Measurements from ENCODE around the gene ANKRD66. TPM values are rescaled to one million over a fixed set of nuclear protein-coding genes. Genes with fewer than 3 reads are reported as not detected.

Gene ANKRD66
- total RNA-seq, 1 experiment from 2014 or later = not detected

DNA sequence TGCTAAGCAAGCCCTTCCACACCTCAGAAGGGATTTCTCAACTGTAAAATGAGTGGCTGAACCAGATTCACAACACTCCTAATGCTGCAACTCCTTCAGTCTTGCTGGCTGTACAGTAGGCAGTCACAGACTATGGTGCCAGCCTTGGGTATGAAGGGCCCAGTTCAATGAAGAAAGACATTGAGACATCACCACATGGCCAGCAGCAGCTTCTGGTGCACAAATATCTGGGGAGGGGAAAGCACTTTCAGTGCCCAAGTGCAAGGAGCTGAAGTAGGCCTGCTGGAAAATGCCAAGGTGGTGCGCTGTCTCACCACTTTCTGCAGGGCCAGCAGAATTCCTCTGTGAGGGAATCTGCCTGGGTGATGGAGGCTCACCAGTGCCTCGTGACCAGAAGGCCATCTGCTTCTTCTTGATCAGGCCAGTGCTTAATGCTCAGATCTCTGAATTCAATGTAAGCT lies 13.4 kb upstream of the ANKRD66 start:
- H3K14ac ChIP-seq (ENCODE audit: insufficient read depth, low read length) = no peak overlapping the region; the same call in 1 of the 2 replicates
- no peak for DNase-seq
- H3K4me1 Mint-ChIP-seq = peaks cover 24 to 31% of the 10 kb centered on the region in 2 experiments
- H2BK5ac ChIP-seq (ENCODE audit: insufficient read length, low read length) = no peak overlapping the region
- H3K9me3 Mint-ChIP-seq = peaks cover 0 to 2% of the 10 kb centered on the region in 2 experiments; a peak in 2 of 5 replicates
- no peak overlapping the region for H2BK12ac ChIP-seq (ENCODE audit: insufficient read length, low read depth, low read length)
- H3K4me2 ChIP-seq (ENCODE audit: insufficient read depth, insufficient read length, low read length) = no peak overlapping the region
- H4K5ac ChIP-seq (ENCODE audit: insufficient read length, low read depth, low read length) = no peak overlapping the region
- TF ChIP-seq, protein P1, sequence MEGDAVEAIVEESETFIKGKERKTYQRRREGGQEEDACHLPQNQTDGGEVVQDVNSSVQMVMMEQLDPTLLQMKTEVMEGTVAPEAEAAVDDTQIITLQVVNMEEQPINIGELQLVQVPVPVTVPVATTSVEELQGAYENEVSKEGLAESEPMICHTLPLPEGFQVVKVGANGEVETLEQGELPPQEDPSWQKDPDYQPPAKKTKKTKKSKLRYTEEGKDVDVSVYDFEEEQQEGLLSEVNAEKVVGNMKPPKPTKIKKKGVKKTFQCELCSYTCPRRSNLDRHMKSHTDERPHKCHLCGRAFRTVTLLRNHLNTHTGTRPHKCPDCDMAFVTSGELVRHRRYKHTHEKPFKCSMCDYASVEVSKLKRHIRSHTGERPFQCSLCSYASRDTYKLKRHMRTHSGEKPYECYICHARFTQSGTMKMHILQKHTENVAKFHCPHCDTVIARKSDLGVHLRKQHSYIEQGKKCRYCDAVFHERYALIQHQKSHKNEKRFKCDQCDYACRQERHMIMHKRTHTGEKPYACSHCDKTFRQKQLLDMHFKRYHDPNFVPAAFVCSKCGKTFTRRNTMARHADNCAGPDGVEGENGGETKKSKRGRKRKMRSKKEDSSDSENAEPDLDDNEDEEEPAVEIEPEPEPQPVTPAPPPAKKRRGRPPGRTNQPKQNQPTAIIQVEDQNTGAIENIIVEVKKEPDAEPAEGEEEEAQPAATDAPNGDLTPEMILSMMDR (conservative IDR thresholded peaks at IDR 0.05) = no peak
- H4K20me1 ChIP-seq (ENCODE audit: control insufficient read depth, insufficient read depth, insufficient read length) = peaks cover 2% of the 10 kb centered on the region
- no peak overlapping the region for H4K91ac ChIP-seq (ENCODE audit: insufficient read length, low read depth, low read length)
- no peak overlapping the region for H3K9ac ChIP-seq (ENCODE audit: extremely low read depth, insufficient read length, low read length)
- peaks cover 6% of the 10 kb centered on the region; the same call in 1 of the 2 replicates for H3K27me3 ChIP-seq (ENCODE audit: insufficient read depth, low read length)
- no peaks in the 10 kb centered on the region for H3K36me3 Mint-ChIP-seq (ENCODE audit: insufficient read depth in 1 of 3, low read depth in 3 of 3)
- no peak overlapping the region for H2BK15ac ChIP-seq (ENCODE audit: low read depth, low read length)
- no peak overlapping the region for H3K18ac ChIP-seq (ENCODE audit: insufficient read length, low read depth, low read length)
- no peak overlapping the region for H4K8ac ChIP-seq (replicated peaks; ENCODE audit: insufficient read length, low read depth, low read length)
- H3K79me1 ChIP-seq (ENCODE audit: insufficient read depth, low read depth, low read length, poor library complexity, severe bottlenecking) = no peaks in the 10 kb centered on the region
- H3K79me2 ChIP-seq (ENCODE audit: insufficient read depth, low read length) = no peaks in the 10 kb centered on the region
- H3K27ac Mint-ChIP-seq = no peak overlapping the region
- H3K27ac ChIP-seq (ENCODE audit: insufficient read length, low read depth, low read length) = no peak overlapping the region
- H2BK120ac ChIP-seq (ENCODE audit: low read depth, low read length, poor library complexity, severe bottlenecking) = no peak overlapping the region
- no peaks in the 10 kb centered on the region for H3K9me3 ChIP-seq (ENCODE audit: control insufficient read depth, low read depth, low read length)
- H3K4me3 Mint-ChIP-seq = peak overlapping the region in 1 of 2 experiments; percentile 94; a peak in 2 of 5 replicates
- no peak overlapping the region for H2AFZ ChIP-seq (ENCODE audit: low read length)
- no peak overlapping the region for H3T11ph ChIP-seq (ENCODE audit: low read length)
- H3K27me3 Mint-ChIP-seq (ENCODE audit: low read depth) = peaks cover 40% of the 10 kb centered on the region
- no peak overlapping the region for H3K56ac ChIP-seq (ENCODE audit: insufficient read length, low read depth, low read length)
- no peaks in the 10 kb centered on the region for H3K4me1 ChIP-seq (ENCODE audit: insufficient read depth, low read length)
- H3K23me2 ChIP-seq (ENCODE audit: insufficient read length, low read depth, low read length, poor library complexity, severe bottlenecking) = peaks cover 11% of the 10 kb centered on the region
- H3K4ac ChIP-seq (ENCODE audit: low read depth, low read length) = no peak overlapping the region
- H2AK5ac ChIP-seq (ENCODE audit: insufficient read length, low read length) = no peak overlapping the region
- H3K23ac ChIP-seq (ENCODE audit: insufficient read length, low read depth, low read length) = no peak overlapping the region
- WGBS (ENCODE audit: extremely low coverage, insufficient read length, low lambda C conversion rate) = no CpG with 5 or more reads among the region's 2 CpGs
- no peak overlapping the region for H2BK20ac ChIP-seq (ENCODE audit: low read depth, low read length, poor library complexity, severe bottlenecking)
